ENCODE results near the gene RAB8A. TPM values are rescaled to one million over a fixed set of nuclear protein-coding genes. Genes with fewer than 3 reads are reported as not detected.

The RAB8A gene
- total RNA-seq, 1 experiment from 2014 or later = 103 TPM

DNA sequence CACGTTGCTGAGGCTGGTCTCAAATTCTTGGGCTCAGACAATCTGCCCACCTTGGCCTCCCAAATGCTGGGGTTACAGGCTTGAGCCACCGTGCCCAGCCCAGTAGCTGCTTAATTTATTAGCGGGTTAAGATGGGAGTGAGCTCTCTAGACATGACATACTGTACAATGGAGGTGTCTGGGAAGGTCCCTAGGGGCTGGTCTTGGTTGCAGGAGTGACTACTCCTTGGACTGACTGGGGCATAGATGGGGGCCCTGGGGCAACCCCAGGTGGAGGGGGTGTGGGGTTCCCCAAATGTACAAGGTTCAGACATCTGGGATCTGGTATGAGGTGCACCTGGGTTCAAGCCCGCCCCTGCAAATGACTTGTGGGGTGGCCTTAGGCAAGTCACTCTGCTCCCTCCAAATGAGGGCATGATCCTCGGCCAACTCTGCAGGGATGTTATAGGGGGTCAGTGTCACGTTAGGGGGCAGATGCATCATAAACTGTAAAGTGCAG, 48.8 kb downstream of the RAB8A start:
- no peak overlapping the region for H2BK120ac ChIP-seq (ENCODE audit: low read depth, low read length, poor library complexity, severe bottlenecking)
- H3K27ac Mint-ChIP-seq = no peak overlapping the region
- H3T11ph ChIP-seq (ENCODE audit: low read length) = no peak overlapping the region
- no peak overlapping the region for H2AFZ ChIP-seq (ENCODE audit: low read length)
- H3K9me3 ChIP-seq (ENCODE audit: control insufficient read depth, low read depth, low read length) = no peaks in the 10 kb centered on the region
- H3K4me1 Mint-ChIP-seq = no peaks in the 10 kb centered on the region
- H3K27ac ChIP-seq (ENCODE audit: insufficient read length, low read depth, low read length) = no peak overlapping the region
- no CpG with 5 or more reads among the region's 6 CpGs for WGBS (ENCODE audit: extremely low coverage, insufficient read length, low lambda C conversion rate)
- no peak overlapping the region for H3K4me2 ChIP-seq (ENCODE audit: insufficient read depth, insufficient read length, low read length)
- no peaks in the 10 kb centered on the region; the same call in 1 of the 2 replicates for H3K27me3 Mint-ChIP-seq (ENCODE audit: low read depth)
- no peak overlapping the region for H3K14ac ChIP-seq (ENCODE audit: insufficient read depth, low read length)
- no peak overlapping the region for H3K18ac ChIP-seq (ENCODE audit: insufficient read length, low read depth, low read length)
- no peak overlapping the region for H2BK5ac ChIP-seq (ENCODE audit: insufficient read length, low read length)
- H4K20me1 ChIP-seq (ENCODE audit: control insufficient read depth, insufficient read depth, insufficient read length) = no peaks in the 10 kb centered on the region
- H3K4me1 ChIP-seq (ENCODE audit: insufficient read depth, low read length) = no peaks in the 10 kb centered on the region
- no peaks in the 10 kb centered on the region for H3K23me2 ChIP-seq (ENCODE audit: insufficient read length, low read depth, low read length, poor library complexity, severe bottlenecking)
- H2BK15ac ChIP-seq (ENCODE audit: low read depth, low read length) = no peak overlapping the region
- H3K4me3 Mint-ChIP-seq = no peak overlapping the region
- no peak overlapping the region for H3K9ac ChIP-seq (ENCODE audit: extremely low read depth, insufficient read length, low read length)
- H4K8ac ChIP-seq (replicated peaks; ENCODE audit: insufficient read length, low read depth, low read length) = no peak overlapping the region
- no peaks in the 10 kb centered on the region for H3K79me2 ChIP-seq (ENCODE audit: insufficient read depth, low read length)
- TF ChIP-seq, protein P1, sequence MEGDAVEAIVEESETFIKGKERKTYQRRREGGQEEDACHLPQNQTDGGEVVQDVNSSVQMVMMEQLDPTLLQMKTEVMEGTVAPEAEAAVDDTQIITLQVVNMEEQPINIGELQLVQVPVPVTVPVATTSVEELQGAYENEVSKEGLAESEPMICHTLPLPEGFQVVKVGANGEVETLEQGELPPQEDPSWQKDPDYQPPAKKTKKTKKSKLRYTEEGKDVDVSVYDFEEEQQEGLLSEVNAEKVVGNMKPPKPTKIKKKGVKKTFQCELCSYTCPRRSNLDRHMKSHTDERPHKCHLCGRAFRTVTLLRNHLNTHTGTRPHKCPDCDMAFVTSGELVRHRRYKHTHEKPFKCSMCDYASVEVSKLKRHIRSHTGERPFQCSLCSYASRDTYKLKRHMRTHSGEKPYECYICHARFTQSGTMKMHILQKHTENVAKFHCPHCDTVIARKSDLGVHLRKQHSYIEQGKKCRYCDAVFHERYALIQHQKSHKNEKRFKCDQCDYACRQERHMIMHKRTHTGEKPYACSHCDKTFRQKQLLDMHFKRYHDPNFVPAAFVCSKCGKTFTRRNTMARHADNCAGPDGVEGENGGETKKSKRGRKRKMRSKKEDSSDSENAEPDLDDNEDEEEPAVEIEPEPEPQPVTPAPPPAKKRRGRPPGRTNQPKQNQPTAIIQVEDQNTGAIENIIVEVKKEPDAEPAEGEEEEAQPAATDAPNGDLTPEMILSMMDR (conservative IDR thresholded peaks at IDR 0.05) = no peak
- no peaks in the 10 kb centered on the region for H3K27me3 ChIP-seq (ENCODE audit: insufficient read depth, low read length)
- no peak overlapping the region for H2BK12ac ChIP-seq (ENCODE audit: insufficient read length, low read depth, low read length)
- H2AK5ac ChIP-seq (ENCODE audit: insufficient read length, low read length) = no peak overlapping the region
- H2BK20ac ChIP-seq (ENCODE audit: low read depth, low read length, poor library complexity, severe bottlenecking) = no peak overlapping the region
- H3K9me3 Mint-ChIP-seq = no peaks in the 10 kb centered on the region
- H3K36me3 Mint-ChIP-seq (ENCODE audit: insufficient read depth in 1 of 3, low read depth in 3 of 3) = no peaks in the 10 kb centered on the region
- H3K79me1 ChIP-seq (ENCODE audit: insufficient read depth, low read depth, low read length, poor library complexity, severe bottlenecking) = no peaks in the 10 kb centered on the region
- H4K91ac ChIP-seq (ENCODE audit: insufficient read length, low read depth, low read length) = no peak overlapping the region
- no peak for DNase-seq
- H4K5ac ChIP-seq (ENCODE audit: insufficient read length, low read depth, low read length) = no peak overlapping the region
- no peak overlapping the region for H3K56ac ChIP-seq (ENCODE audit: insufficient read length, low read depth, low read length)
- no peak overlapping the region for H3K4ac ChIP-seq (ENCODE audit: low read depth, low read length)
- no peak overlapping the region for H3K23ac ChIP-seq (ENCODE audit: insufficient read length, low read depth, low read length)

All from H9 (cell line).